Heart left ventricle (tissue), 13 donors: ENCODE results near the gene LUZP2.

Source experiments
- POLR2A ChIP-seq, 2 donors: fragments of 450-650 bp; IDR thresholded peaks; one replicate each; pipeline ENCODE4 v1.6.1; 2017; ENCODE audit warnings: antibody characterized with exemption in 2 of 2, mild to moderate bottlenecking in 2 of 2, moderate library complexity in 2 of 2
- TF ChIP-seq, protein P1 (sequence below), 12 donors: fragments of 200-600 bp; sonication (generic) in 4 of 12; IDR thresholded peaks; one replicate each; pipeline versions ENCODE4 v1.5.0 to v1.8.0; 2018 to 2022; ENCODE audit warnings: antibody characterized with exemption in 12 of 12, mild to moderate bottlenecking in 5 of 12
- donor health status: ischemic (EF 13 %, LVEDD 7.1; RV severe dilation, severe dysfunction).
- donor health status: DM: no; HTN: yes; CAD: no.
- donor health status: DM: no; HTN: no; CAD: no.
- donor health status: ischemic (EF 25% LVEDD 6.9; RV normal size, moderate dysfunction).
- donor health status: ischemic (EF 25% LVEDD 5.7; RV mildly dilated, moderate dysfunction).
- donor health status: ischemic (EF 35%, LVEDD 5.7; RV mildly dilated, moderate dysfunction).
- donor health status: nonischemic (EF 11% LVEDD 7.7; RV severe dilation, severe dysfunction).
- donor health status: DM: yes; HTN: yes; CAD: no.
- donor health status: PGD.
- donor health status: ischemic (EF 29% LVEDD 5.4; RV normal size, mild dysfunction).
- donor health status: nonischemic (EF 23%, LVEDD 6.1; RV moderate dilation, normal function).

- TF ChIP-seq POLR2A (IDR thresholded peaks at IDR 0.05) = no peak
- TF ChIP-seq, protein P1, sequence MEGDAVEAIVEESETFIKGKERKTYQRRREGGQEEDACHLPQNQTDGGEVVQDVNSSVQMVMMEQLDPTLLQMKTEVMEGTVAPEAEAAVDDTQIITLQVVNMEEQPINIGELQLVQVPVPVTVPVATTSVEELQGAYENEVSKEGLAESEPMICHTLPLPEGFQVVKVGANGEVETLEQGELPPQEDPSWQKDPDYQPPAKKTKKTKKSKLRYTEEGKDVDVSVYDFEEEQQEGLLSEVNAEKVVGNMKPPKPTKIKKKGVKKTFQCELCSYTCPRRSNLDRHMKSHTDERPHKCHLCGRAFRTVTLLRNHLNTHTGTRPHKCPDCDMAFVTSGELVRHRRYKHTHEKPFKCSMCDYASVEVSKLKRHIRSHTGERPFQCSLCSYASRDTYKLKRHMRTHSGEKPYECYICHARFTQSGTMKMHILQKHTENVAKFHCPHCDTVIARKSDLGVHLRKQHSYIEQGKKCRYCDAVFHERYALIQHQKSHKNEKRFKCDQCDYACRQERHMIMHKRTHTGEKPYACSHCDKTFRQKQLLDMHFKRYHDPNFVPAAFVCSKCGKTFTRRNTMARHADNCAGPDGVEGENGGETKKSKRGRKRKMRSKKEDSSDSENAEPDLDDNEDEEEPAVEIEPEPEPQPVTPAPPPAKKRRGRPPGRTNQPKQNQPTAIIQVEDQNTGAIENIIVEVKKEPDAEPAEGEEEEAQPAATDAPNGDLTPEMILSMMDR (IDR thresholded peaks at IDR 0.05) = no peak
Observed at GRCh38 chr11:24496386-24496735, 492 bp upstream of the LUZP2 start.
